Measurements from ENCODE around the gene SLC7A6.

GRCh38 chr16:68244481-68244902 lies 19.8 kb upstream of the SLC7A6 start:
- TF ChIP-seq POLR2A (IDR thresholded peaks at IDR 0.05; ENCODE audit: low read length) (no peak), GATA1 (IDR thresholded peaks at IDR 0.05; ENCODE audit: low read depth, low read length) (no peak)

All from erythroblast (primary cell).